HTR-8/SVneo (cell line): ENCODE measurements around the gene METTL6.
"Not testable (repeated sequence)": the region's sequence is repeated elsewhere in the genome, so short reads cannot be mapped to it uniquely, and the experiment has no call there.

Experiments used
- DNase-seq: peaks from one replicate; pipeline ENCODE4 v3.0.0; 2011; ENCODE audit warnings: low spot score, mixed read lengths; ENCODE audit not compliant: insufficient read length
- FAIRE-seq: peaks from 2 replicates; lab custom pipeline; 2011; peaks lifted over from hg19 to GRCh38; lab: Jason Lieb, UNC

The METTL6 gene

DNA sequence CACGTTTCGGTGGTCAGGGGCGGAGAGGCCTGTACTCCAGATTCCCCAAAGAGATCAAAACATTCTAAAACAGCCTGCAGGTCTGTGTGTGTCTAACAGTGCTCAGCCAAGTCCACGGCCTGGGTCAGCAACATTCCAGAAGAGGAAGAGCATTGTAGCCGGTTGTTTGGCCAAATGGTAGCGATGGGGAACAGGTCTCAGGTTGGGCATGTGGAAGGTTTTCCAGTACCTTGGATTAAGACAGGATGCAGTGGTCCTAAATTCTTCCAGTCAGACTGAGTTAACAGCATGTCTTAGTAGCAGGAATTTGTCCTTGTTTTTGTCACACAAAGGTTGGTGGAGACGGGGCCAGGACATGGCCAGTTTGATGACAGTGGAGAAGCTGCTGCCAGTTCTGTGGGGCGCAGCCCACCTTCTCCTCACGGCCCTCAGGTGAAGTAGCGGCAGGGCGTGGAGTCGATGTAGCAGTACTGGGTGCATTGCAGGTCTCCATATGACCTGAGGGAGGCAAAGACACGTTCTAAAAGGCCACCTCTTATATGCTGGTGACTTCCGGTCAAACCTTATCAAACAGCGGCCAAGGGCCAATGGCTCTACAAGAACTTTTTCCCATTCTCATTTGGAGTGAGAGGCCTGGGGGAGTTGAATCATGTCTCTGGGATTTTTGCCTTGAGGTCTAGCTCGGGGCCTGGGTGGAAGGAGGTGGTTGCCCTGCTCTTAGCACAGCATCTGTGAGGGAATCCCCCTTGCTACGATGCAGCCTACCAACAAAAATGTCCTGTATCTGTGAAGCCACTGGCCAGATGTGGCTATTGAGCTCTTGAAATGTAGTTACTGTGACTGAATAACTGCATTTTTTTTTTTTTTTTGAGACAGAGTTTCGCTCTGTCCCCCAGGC lies 24.1 kb upstream of the METTL6 start:
- DNase-seq (no peak), FAIRE-seq (no peak)

DNA sequence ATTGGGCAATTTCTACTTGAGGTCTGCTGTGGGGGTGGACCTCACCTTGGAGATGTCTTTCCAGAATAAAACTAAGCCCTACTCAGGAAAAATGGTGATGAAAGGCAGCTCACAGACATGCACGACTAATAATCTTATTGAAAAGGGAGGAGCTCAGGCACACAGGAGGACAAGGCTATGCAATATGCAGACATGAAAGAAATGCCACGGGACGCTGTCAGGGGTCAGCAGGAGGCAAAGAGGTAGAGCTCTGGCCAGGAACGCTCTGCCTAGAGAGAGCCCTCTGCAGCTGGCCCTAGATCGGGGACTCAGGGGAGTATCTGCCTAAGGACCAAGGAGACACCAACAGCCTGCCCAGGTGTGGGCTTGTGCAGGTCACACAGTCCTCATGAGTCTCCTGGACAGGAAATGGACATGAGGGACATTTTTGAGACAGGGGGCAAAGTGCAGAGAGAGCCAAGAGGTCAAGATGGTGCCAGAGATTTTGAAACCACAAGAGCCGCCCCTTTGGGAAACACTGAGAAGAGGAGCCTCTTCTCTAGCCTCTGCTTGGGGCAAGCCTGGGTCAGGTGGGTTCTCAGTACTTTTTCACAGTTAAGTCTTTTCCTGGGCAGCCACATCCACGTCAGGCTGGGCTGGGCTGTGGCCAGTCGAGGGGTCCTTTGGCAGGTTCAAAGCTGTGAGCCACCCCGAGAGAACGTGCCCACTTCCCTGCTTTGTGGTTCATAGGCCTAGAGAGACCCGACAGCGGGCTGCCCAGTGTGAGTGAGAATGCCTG lies 23.3 kb upstream of the METTL6 start:
- DNase-seq = no peak
- no peak for FAIRE-seq

DNA sequence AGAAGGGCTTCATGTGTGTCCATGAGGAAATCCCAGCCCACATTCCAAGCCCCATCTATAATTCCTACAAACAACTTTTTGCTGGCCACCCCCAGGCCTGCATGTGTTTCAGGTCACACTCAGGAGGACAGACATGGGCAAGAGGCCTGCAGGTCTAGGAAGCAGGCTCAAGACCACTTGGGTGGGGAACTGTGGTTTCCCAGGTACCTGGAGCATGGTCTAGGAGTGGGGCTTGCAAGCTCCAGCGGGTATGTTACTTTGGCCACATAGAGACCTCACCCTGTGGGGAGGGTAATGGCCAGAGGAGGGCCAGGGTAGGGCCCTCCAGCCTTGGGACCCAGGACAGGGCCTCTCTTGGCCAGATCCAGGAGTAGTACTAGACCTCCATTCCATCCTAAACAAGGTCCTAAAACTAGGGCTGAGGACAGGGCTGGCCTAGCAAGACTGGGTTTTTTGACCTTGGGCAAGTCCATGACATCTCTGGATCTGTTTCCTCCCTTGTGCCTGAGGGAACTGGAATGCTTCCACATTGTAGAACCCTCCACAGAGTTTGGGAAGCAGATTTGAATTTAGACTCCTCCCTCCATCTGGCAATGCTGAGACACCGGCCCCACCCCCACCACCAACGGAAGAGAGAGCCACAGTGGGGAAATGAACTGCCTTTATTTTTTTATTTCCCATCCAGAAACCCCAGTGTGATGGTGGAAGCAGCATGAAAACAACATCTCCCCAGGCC lies 22.3 kb upstream of the METTL6 start:
- FAIRE-seq = no peak

DNA sequence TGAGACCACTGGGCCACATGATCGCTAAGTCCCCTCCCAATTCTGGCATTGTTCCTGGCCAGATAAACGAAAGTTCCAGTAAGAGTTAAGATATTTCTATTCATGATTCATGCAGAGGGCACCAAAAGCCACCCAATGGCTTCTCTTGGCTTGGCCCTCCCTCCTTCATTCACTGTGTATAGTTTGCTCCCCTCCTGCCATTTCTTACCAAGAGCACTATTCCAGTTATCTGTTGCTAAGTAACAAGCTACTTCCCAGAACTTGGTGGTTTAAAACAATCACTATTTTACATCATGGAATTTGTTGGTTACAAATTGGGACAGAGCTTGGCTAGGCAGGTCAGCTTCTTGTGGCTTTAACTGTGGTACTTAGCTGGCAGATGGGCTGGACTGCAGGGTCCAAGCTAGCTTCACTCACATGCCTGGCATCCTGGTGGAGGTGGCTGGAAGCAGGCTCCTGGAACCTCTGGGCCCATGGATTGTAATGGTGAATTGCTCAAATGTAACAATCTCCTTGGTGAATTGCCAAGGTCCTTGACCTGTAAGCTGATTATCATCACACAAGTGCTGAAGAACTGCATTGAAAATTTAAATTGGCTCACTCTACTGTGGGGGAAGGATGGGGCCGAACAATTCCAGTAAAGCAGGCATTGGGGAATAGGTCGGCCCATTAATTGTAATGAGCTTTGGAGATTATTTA lies 16.6 kb upstream of the METTL6 start:
- no peak for FAIRE-seq
- DNase-seq = no peak

More for the DNA sequence above, 22.3 kb upstream of the METTL6 start:
- DNase-seq = no peak

DNA sequence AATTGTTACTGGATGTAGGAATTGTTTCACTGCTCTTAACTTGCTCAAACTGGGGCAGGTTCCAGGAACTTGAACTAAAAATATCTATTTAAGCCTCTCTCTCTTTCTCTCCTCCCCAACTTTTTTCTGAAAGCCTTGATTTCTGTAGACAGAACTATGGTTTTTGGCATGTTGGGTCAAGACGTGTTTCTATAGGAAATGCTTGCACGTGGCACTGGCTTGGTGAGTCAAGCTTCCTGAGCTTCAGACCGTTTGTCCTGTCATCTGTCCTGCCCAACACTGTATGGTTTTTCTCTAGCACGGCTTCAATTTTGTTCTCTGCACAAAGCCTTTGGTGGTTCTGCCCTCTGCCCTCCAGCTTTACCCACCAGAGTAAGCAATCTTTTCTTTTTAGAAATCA lies 13.5 kb upstream of the METTL6 start:
- FAIRE-seq = no peak
- DNase-seq = no peak

DNA sequence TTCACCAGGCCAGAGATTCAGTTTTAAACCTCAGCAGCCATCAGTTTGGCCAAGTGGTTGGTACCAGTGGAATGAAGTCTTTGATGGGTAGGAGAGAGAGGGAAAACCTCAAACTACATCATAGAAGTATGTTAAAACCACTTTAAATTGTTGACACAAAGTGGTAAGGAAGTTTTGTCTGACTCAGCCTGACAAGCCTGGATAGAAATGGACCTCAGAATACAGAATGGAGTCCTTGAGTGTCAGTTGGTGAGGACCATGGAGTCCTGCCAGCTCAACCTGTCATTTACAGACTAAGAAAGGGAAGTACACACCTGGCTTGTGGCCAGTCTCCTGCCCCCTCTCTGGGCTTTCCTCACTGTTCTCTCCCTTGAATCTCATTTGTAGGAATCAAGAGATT lies 12.1 kb upstream of the METTL6 start:
- DNase-seq = no peak
- no peak for FAIRE-seq

DNA sequence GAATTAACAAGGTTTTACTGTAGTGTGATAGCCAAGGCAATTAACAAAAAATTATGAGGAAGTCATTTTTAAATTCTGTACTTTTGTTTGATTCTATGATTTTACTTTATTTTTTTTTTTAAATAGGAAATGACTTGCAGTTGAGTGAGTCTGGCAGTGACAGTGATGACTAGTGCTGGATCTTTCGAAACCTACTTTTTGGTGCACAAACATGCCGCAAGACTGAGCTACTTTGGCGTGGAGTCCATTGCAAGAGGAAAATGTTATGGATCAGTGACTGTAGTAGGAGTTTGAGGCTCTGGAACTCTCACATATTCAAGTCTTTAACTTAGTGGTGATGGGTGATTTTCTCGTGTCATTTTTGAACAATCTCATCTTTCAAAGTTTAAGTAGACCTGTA lies 11.6 kb upstream of the METTL6 start:
- FAIRE-seq (no peak), DNase-seq (no peak)

DNA sequence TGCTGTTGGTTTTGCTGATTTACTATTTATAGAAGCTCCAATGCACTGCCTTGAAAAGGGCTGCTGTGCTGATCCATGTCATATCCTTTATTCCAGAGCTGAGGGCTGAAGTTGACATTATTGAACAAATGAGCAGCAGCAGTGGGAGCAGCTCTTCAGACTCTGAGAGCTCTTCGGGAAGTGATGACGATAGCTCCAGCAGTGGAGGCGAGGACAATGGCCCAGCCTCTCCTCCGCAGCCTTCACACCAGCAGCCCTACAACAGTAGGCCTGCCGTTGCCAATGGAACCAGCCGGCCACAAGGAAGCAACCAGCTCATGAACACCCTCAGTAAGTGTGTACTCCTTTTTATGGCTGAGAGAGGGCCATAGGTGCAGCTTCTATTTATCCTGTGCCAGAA lies 8.9 kb upstream of the METTL6 start:
- DNase-seq = no peak
- no peak for FAIRE-seq

DNA sequence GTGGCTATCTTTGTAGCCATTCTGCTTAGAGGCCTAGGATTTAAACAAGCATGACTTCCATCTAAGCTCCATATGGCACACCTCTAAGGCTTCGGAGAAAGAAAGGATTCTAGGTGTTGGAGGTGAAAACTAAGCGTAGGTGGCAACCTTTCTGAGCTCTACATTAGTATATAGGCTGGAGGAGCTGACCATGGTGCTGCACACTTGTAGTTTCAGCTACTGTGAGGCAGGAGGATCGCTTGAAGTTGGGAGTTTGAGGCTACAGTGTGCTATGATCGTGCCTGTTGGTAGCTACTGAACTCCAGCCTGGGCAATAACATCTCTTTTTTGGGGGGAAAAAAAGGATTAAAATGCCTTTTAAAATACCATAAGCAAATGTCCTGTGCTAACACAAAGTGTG lies 7.4 kb upstream of the METTL6 start:
- no peak for FAIRE-seq
- no peak for DNase-seq

DNA sequence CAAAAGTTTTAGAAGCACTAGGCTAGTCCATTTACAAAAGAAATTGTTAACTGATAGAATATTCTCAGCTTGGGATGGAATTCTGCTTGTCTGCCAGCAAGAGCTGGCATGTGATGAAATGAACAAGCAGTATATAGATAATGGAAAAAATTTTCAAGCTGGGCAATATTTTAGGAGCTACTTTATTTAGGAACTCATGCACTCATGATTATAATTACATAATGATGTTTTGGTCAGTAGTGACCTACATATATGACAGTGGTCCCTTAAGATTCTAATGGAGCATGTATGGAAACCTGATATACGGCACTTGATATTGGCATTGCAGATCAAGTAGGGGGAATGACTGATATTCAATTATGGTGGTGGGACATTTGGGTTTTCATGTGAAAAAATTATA lies 6.2 kb upstream of the METTL6 start:
- FAIRE-seq (no peak), DNase-seq (no peak)

DNA sequence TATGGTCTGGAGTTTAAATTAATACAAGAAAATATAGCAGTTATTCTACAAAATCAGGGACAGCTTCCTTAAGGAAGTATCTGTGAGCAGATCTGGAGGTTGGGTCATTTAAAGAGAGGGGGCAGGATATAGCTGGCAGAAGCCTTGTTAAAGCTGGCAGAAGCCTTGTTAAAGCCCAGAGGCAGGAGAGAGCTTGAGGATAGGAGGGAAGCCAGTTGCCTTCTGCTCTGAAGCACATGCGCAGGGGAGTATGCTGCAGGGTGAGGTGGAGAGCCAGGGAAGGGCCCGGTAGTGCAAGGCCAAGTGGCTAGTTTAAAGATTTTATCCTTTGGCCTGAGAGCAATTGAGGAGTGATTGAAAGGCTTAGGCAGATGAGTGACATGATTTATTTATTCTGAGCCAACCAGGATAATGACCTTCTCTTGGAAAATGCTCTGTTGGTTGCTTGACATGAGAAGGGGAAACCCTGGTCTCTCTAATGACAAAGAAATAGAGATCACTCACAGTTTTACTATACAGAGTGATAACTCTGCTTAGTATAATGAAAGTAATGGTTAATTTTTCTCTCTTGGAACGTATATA lies 4.0 kb upstream of the METTL6 start:
- FAIRE-seq (no peak), DNase-seq (no peak)

DNA sequence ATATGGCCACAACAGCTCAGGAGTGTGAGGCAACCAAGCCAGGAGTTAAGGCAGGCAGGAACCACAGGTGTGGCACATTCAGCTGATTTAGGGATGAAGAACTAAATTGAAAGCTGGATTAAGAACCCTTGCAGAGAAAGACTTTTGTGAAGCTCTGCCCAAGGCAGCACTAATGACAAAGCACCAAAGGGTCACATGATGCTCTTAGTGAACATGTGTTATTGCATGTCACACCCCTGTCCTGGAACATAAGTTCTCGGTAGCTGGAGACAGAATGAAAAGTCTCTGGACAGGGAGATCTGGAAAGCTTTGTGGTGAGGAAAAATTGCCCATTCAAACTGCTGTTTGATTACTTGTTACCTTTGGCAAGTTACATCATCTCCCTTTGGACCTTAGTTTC lies 3.3 kb upstream of the METTL6 start:
- DNase-seq = no peak

DNA sequence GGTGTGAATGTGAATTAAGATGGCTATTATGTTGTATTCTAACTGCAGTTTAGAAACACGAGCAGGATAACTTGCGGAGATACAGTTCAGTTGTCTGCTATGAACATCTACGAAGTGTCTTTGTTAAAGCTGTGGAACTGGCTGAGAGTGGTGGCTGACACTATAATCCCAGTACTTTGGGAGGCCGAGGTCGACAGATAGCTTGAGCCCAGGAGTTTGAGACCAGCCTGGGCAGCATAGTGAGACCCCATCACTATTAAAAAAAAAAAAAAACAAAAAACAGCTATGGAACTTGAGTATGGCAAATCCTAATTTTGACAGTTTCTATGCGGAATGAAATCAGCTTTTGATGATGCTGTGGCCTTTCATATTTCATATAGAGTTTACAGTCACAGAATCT lies 1.7 kb upstream of the METTL6 start:
- DNase-seq (no peak), FAIRE-seq (no peak)

More for the DNA sequence above, 3.3 kb upstream of the METTL6 start:
- no peak for FAIRE-seq

DNA sequence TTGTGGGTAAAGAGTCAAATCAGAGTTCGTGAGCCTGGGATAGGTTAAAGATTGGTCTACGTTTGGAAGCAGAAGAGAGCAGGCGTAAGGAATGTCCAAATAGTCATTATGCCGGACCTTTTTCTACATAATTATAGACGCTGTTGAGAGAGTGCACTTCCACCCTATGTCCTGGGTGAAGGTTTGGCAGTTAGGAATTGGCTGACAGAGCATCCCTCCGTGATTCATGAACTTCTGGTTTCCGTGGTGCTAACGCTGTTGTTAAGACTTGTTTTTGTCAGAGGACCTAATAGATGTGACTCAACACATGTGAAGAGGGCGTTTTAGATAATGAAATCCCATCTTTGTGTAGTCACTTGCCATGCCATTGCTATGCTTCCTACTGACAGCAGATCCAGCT lies 1.2 kb upstream of the METTL6 start:
- FAIRE-seq (no peak), DNase-seq (no peak)

DNA sequence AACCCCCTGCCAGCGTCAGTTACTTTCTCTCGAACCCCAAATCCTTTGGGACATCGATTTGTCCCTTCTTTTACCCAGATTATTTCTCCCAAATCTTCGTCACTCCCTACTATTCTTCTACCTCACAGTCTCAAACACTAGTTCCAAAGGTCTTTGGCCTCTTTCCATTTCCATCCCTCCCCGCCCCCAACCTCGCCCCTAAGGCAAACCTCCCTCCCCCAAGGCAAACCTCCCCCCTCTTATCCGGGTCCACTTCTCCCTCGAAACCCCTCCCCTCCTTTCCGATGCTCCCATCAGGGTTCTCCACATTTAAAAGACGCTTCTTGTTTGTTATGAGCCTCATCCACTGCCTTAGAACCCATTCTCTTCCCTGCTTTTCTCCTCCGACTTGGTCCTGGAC lies 637 bp upstream of the METTL6 start:
- no peak for DNase-seq
- no peak for FAIRE-seq

DNA sequence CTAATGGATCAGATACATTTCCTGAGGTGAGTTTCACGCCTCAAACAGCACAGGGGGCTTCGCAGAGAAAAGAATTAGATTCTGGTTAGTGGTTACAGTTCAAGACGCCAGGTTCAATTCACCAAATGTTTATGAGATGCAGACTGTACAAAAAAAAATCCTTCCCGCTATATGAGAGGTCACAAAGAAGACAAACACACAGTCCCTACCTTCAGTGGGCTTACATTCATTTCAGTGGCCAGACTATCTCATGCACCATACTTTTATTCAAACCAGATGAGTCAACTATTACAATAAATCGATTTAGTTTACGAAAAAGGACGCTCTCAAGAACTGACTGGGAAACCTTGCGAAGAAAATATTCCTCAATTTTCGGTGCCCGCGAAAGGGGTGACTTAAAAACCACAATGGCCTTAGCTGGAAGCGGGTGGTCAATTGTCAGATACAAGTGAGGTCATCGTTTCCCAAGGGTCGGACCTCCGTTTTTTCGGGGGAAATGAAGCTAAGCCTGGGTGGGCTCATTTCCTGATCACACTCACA lies 695 bp downstream of the METTL6 start:
- FAIRE-seq = no peak
- no peak for DNase-seq

DNA sequence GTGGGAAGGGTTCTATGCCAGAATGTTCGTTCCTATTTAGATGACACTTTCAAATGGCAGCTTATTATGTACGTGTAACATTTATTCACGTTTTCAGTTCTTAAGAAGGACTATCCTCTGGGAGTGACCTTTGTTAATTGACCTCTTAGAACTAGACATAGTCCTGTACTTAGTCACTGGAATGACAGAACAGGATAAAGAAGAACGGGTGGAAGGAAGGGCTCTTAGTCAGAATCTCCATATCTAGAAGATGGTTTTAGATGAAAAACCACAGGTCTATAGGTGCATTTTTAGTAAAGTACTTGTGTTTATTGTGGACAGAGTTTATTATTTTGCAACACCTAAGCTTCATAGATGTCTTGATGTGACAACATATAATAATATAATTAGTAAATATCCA lies 6.5 kb downstream of the METTL6 start:
- FAIRE-seq (no peak), DNase-seq (no peak)

DNA sequence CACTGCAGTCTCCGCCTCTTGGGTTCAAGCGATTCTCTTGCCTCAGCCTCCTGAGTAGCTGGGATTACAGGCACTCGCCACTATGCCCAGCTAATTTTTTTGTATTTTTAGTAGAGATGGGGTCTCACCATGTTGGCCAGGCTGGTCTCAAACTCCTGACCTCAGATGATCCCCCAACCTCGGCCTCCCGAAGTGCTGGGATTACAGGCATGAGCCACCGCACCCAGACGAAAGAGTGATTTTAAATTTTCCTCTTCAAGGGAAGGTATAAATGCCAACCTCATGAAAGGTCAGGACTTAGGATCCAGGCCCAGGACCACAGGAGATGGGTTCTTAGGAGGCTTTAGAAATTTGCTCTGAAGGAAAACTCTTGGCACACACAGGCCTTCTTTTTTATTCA lies 16.4 kb downstream of the METTL6 start:
- not testable (repeated sequence) for FAIRE-seq

DNA sequence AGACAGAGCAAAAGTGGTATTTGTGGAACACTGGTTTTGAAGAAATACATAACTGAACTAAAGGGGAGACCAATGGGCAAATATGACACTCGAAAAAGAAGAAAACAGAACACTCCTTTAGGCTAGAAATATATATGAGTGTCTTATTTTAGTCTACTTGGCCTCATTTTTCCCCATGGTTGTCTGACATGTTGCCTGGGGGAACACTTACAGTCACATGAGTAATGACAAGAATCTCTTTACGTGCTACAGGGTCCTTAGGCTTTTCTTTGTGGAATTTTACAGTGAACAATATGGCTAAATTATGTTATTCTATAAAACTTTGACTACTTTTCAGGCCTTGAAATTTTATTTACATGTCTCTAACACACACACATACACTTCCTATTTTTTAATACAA lies 17.6 kb downstream of the METTL6 start:
- no peak for FAIRE-seq

More for the DNA sequence above, 16.4 kb downstream of the METTL6 start:
- not testable (repeated sequence) for DNase-seq

DNA sequence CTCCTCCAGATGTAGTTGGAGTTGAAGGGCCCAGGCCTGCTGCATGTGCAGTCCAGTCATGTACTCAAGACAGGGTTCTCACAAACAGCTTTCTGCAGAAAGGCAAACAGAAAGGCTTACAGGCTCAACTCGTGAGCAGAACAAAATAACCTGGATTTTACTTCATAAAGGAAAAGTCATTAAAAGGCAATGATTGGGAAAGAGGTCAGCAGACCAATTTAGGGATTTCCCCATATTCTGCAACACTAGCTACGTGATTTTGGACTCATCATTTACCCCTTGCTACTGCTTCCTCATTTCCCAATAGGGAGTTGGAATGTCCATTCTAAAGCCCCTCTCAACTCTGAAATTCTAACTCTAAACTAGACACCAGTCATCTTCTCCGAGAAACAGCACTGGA lies 18.1 kb downstream of the METTL6 start:
- DNase-seq = no peak
- no peak for FAIRE-seq

More for the DNA sequence above, 17.6 kb downstream of the METTL6 start:
- DNase-seq = no peak
